Activated CD4-positive, alpha-beta T cell treated with anti-CD3 and anti-CD28 coated beads, Interleukin-2, amount 10 ng/mL, durations not matched to agents 7 days and 5 days (primary cell): ENCODE data around the gene NFIC. TPM values are rescaled to one million over a fixed set of nuclear protein-coding genes. Genes with fewer than 3 reads are reported as not detected.
A peak's percentile ranks its signal among the peaks of the same experiment; 100 is the strongest.
"Not testable (repeated sequence)": the region's sequence is repeated elsewhere in the genome, so short reads cannot be mapped to it uniquely, and the experiment has no call there.

Experiments
- CTCF ChIA-PET: fragments of 350-600 bp; sonication (Branson Sonifier 250); formaldehyde crosslinking; loops from one replicate; lab custom pipeline; 2021; ENCODE audit warnings: antibody characterized with exemption; lab: Charles Lee
- POLR2A ChIA-PET: fragments of 350-600 bp; sonication (Branson Sonifier 250); formaldehyde crosslinking; loops from one replicate; lab custom pipeline; 2021; ENCODE audit warnings: antibody characterized with exemption; lab: Charles Lee
- DNase-seq: peaks from one replicate; pipeline ENCODE4 v3.0.0-alpha.2; 2020
- H3K27ac Mint-ChIP-seq: one replicate; pipeline ENCODE4 v1.8.0; 2021; ENCODE audit warnings: mild to moderate bottlenecking, moderate library complexity, mixed read lengths
- H3K27me3 Mint-ChIP-seq: one replicate; pipeline ENCODE4 v1.8.0; 2021; ENCODE audit warnings: mixed read lengths
- H3K36me3 Mint-ChIP-seq: one replicate; pipeline ENCODE4 v1.8.0; 2021; ENCODE audit warnings: low read depth, mixed read lengths
- H3K4me1 Mint-ChIP-seq: one replicate; pipeline ENCODE4 v1.8.0; 2021; ENCODE audit warnings: mixed read lengths
- H3K4me3 Mint-ChIP-seq: one replicate; pipeline ENCODE4 v1.8.0; 2021; ENCODE audit warnings: mild to moderate bottlenecking, moderate library complexity, mixed read lengths
- H3K9me3 Mint-ChIP-seq: one replicate; pipeline ENCODE4 v1.8.0; 2021; ENCODE audit warnings: mixed read lengths
- total RNA-seq, 2 experiments: library from RNA; stranded (reverse); gene quantifications; one replicate each; pipeline ENCODE4 v1.2.3, GENCODE V29; 2021

Gene NFIC
- total RNA-seq, 2 experiments from 2014 or later: 14.2 TPM

GRCh38 chr19:3501780-3502179 lies 135.4 kb downstream of the NFIC start:
- Mint-ChIP-seq H3K4me1 (peaks cover 36% of the 10 kb centered on the region), H3K36me3 (peaks cover 13% of the 10 kb centered on the region), H3K27ac (no peak overlapping the region), H3K4me3 (no peak overlapping the region), H3K27me3 (no peaks in the 10 kb centered on the region), H3K9me3 (no peaks in the 10 kb centered on the region)
- DNase-seq: no peak
- ChIA-PET POLR2A (interaction anchor here (0.5 to 0.6 kb wide), 2 partner anchors 969 to 1026 kb away, joined by 3 to 10 read pairs; partner anchors contain the start of gene GADD45B), CTCF (interaction anchor here (0.6 to 1.2 kb wide), 7 partner anchors 8 to 394 kb away, joined by 3 to 6 read pairs (median 5); no protein-coding TSS in a partner anchor)

DNA sequence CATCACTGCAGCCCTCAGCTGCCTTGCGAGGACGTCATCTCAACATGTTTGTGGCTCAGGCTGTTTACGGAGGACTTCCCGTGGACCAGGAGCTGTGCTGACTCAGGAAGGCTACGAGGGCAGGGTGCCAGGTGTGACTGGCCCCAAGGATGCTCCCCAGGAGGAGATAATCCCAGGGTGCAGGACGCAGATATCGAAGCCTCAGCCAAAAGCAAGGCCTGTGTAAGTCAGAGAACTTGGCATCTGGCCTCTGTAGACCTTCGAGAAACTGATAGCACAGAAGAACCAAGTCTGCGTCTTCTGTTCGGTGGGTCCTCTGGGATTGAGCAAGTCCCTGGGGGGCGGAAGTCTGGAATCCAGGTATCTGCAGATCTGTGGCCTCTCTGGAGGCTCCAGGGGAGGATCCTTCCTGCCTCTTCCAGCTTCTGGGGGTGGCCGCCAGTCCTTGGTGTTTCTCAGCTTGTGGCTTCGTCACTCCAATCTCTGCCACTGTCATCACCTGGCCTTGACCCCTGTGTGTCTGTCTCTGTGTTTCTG lies 136.7 kb downstream of the NFIC start:
- DNase-seq: no peak
- Mint-ChIP-seq H3K36me3 (peaks cover 14% of the 10 kb centered on the region), H3K9me3 (no peaks in the 10 kb centered on the region), H3K4me3 (no peak overlapping the region), H3K27me3 (no peaks in the 10 kb centered on the region), H3K27ac (no peak overlapping the region), H3K4me1 (peaks cover 43% of the 10 kb centered on the region)
- ChIA-PET CTCF (interaction anchor here (1.1 kb wide), 2 partner anchors 24 kb away, joined by 3 to 5 read pairs; no protein-coding TSS in a partner anchor), POLR2A (no interaction called here)

GRCh38 chr19:3504735-3505134 lies 138.4 kb downstream of the NFIC start:
- POLR2A ChIA-PET: no interaction called here

GRCh38 chr19:3505598-3506383 lies 139.4 kb downstream of the NFIC start, which contains the start of gene FZR1:
TSS of gene FZR1 (plus strand) at chr19:3506311. CDS start at chr19:3522990, 16,679 bp downstream.
- ChIA-PET CTCF (interaction anchor here (0.6 to 1.1 kb wide), 2 partner anchors 13 to 58 kb away, joined by 4 to 5 read pairs; no protein-coding TSS in a partner anchor), POLR2A (no interaction called here)
- Mint-ChIP-seq H3K4me3 (peak within 1 kb of the TSS; percentile 79), H3K27ac (peak within 1 kb of the TSS; percentile 93), H3K9me3 (no peaks in the 10 kb centered on the region), H3K27me3 (no peaks in the 10 kb centered on the region), H3K4me1 (peaks cover 47% of the 10 kb centered on the region), H3K36me3 (peaks cover 27% of the 10 kb centered on the region)
- DNase-seq: peak; percentile 99

More at GRCh38 chr19:3504735-3505134, 138.4 kb downstream of the NFIC start:
- peak overlapping the region; percentile 93 for H3K27ac Mint-ChIP-seq
- CTCF ChIA-PET: interaction anchor here (0.6 to 1.0 kb wide), 2 partner anchors 16 to 57 kb away, joined by 3 to 5 read pairs; no protein-coding TSS in a partner anchor
- DNase-seq: no peak
- H3K4me3 Mint-ChIP-seq: peak overlapping the region; percentile 79
- H3K9me3 Mint-ChIP-seq: no peaks in the 10 kb centered on the region
- H3K4me1 Mint-ChIP-seq: peaks cover 49% of the 10 kb centered on the region
- peaks cover 23% of the 10 kb centered on the region for H3K36me3 Mint-ChIP-seq
- no peaks in the 10 kb centered on the region for H3K27me3 Mint-ChIP-seq

DNA sequence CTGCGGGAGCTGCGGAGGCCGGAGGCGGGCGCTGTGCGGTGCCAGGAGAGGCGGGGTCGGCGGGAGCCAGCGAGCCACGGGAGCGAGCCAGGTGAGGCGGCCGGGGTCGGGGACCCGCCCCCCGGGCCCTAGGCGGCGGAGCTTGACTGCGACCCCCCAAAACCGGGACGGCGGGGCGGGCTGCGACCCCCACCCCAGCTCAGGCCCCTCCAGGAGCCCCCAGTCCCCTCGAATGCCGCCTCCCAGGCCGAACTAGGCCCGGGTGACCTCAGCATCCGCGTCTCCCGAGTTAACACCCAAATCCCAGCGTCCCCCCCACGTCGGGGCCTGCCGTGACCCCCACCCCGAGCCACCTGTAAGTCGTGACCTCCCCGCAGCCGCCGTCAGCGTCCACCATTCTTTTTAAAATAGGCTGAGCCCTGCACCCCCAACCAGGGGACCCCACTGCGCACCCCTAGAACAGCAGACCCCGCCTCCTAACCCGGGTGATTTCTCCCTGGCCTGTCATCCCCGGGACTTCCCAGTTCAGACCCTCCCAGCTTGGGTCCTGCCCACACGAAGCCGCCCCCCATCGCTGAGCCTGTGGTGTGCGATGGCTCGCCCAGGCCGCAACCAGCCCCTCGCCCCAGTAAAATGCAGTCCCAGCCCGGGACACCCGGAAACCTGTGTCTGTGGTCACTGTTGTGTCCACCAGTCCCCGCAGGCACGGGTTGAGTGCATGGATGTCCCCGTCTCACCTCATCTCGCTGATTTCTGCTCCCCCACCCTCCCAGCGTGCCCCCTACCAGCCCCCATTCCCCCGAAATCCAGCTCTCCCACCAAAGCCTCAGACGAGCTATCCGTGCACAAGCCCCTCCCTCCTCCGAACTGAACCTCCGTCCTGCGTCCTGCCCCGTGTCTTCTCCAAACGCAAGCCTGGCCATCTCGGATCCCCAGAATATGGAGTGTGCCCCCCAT lies 140.3 kb downstream of the NFIC start:
- DNase-seq: peak; percentile 46
- H3K27ac Mint-ChIP-seq: peak overlapping the region; percentile 91
- ChIA-PET POLR2A (no interaction called here), CTCF (interaction anchor here (1.1 kb wide), 1 partner anchor 12 kb away, joined by 4 read pairs; no protein-coding TSS in a partner anchor)
- no peaks in the 10 kb centered on the region for H3K9me3 Mint-ChIP-seq
- peaks cover 27% of the 10 kb centered on the region for H3K36me3 Mint-ChIP-seq
- peaks cover 43% of the 10 kb centered on the region for H3K4me1 Mint-ChIP-seq
- no peaks in the 10 kb centered on the region for H3K27me3 Mint-ChIP-seq
- peak overlapping the region; percentile 79 for H3K4me3 Mint-ChIP-seq

DNA sequence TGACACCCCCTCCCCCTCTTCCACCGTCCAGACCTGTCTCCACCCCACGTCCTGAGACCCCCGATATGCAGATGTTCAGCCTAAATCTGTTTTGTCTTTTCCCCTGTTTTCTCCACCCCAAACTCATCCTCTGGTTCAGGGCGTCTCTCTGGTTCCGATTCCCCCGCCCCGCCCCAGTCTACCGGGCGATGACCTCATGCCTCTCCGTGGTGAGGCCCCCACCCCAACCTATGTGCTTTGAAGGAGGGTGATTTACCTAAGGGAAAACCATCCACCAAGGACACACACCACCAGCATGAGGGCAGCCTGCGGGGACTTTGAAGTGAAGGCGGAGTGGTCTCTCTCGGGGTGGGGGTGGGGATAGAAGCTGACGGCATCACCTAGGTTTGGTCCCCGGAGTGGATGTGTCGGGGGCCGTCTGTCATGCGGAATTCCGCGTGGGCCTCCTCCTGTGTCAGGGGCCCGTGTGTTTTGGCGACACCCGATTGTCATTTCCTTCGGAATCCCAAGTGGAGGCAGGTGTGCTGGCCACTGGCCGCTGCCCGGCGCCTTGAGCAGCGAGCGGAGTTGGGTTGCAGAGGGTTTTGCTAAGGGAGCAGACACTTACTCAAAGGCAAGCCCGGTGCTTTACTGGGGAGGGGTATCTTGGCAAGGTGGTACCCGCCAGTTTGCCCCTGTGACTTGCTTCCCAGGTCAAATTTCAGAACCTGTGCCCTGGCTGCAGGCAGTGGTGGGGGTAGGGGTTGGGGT lies 141.2 kb downstream of the NFIC start:
- Mint-ChIP-seq H3K27ac (peak overlapping the region; percentile 91), H3K27me3 (no peaks in the 10 kb centered on the region), H3K36me3 (peaks cover 27% of the 10 kb centered on the region), H3K4me3 (peak overlapping the region; percentile 79), H3K9me3 (no peaks in the 10 kb centered on the region), H3K4me1 (peaks cover 43% of the 10 kb centered on the region)
- CTCF ChIA-PET: no interaction called here
- POLR2A ChIA-PET: no interaction called here
- DNase-seq: peak; percentile 31

- Mint-ChIP-seq H3K27ac (peak overlapping the region; percentile 50), H3K4me3 (peak overlapping the region; percentile 79), H3K4me1 (peaks cover 43% of the 10 kb centered on the region), H3K36me3 (peaks cover 27% of the 10 kb centered on the region)
- POLR2A ChIA-PET, CTCF ChIA-PET, H3K27me3 Mint-ChIP-seq, H3K9me3 Mint-ChIP-seq, DNase-seq: not testable (repeated sequence)
Measured at GRCh38 chr19:3508121-3508661, 141.8 kb downstream of the NFIC start.

GRCh38 chr19:3508771-3509535 lies 142.6 kb downstream of the NFIC start:
- peaks cover 46% of the 10 kb centered on the region for H3K4me1 Mint-ChIP-seq
- no peak for DNase-seq
- H3K36me3 Mint-ChIP-seq: peaks cover 27% of the 10 kb centered on the region
- ChIA-PET POLR2A (no interaction called here), CTCF (no interaction called here)
- H3K4me3 Mint-ChIP-seq: peak overlapping the region; percentile 79
- H3K27ac Mint-ChIP-seq: peak overlapping the region; percentile 32
- H3K9me3 Mint-ChIP-seq: no peaks in the 10 kb centered on the region
- no peaks in the 10 kb centered on the region for H3K27me3 Mint-ChIP-seq

DNA sequence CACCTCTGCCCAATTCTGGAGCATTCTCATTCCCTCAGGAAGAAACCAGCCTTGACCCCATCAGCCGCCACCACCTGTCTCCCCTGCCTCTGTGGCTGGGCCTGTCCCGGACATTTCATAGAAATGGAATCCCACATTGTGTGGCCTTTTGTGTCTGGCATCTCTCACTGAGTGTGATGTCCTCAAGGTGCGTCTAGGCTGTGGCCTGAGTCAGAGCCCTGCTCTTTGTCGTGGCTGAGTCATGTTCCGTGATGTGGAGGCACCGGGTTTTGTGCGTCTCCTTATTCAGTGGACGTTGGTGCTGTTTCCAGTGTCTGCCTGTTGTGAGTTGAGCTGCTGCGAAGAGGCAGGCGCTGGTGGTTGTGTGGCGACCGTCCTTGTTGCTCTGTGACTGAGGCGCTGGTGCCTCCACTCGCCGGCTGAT lies 143.2 kb downstream of the NFIC start:
- H3K4me1 Mint-ChIP-seq: peaks cover 45% of the 10 kb centered on the region
- H3K9me3 Mint-ChIP-seq: no peaks in the 10 kb centered on the region
- peak overlapping the region; percentile 24 for H3K4me3 Mint-ChIP-seq
- POLR2A ChIA-PET: no interaction called here
- CTCF ChIA-PET: no interaction called here
- H3K36me3 Mint-ChIP-seq: peaks cover 27% of the 10 kb centered on the region
- H3K27ac Mint-ChIP-seq: peak overlapping the region; percentile 32
- no peaks in the 10 kb centered on the region for H3K27me3 Mint-ChIP-seq
- no peak for DNase-seq

- no peak overlapping the region for H3K27ac Mint-ChIP-seq
- peaks cover 27% of the 10 kb centered on the region for H3K36me3 Mint-ChIP-seq
- peaks cover 45% of the 10 kb centered on the region for H3K4me1 Mint-ChIP-seq
- H3K4me3 Mint-ChIP-seq: no peak overlapping the region
- no peaks in the 10 kb centered on the region for H3K9me3 Mint-ChIP-seq
- POLR2A ChIA-PET: no interaction called here
- CTCF ChIA-PET: no interaction called here
- DNase-seq: no peak
- H3K27me3 Mint-ChIP-seq: no peaks in the 10 kb centered on the region
Measured at GRCh38 chr19:3510727-3511126, 144.3 kb downstream of the NFIC start.
